SK-N-DZ (cell line): ENCODE measurements around the gene SECTM1.

Source experiments
- DNase-seq: peaks from one replicate; pipeline ENCODE4 v3.0.0-alpha.2; 2015; ENCODE audit warnings: low spot score

SECTM1 gene

DNA sequence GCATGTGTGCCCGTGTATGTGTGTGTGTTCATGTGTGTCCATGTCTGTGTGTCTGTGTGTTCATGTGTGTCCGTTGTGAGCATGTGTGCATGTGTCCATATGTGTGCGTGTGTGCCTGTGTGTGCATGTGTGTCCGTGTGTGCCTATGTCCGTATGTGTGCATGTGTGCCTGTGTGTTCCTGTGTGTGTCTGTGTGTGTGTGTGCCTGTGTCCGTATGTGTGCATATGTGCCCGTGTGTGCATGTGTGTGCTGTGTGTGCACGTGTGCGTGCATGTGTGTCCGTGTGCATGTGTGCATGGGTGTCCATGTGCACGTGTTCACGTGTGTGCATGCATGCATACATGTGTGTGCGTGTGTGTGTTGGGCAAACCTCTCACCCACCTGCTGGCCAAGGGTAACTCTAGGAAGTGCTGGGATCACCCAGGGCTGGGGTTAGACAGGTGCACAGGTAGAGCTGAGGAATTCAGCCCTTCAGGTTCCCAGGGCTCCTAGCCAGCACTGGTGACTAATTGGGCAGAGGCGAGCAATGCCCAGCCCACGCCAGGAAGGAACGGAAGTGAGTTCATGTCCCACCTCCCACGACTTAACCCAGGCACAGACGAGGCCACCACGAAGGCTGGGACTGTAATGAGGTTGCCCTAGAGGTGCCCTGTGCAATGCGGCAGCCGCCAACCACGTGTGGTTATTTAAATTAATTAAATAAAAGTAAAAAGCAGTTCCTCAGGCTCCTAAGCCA is 51.9 kb downstream of the SECTM1 start:
- no peak for DNase-seq

DNA sequence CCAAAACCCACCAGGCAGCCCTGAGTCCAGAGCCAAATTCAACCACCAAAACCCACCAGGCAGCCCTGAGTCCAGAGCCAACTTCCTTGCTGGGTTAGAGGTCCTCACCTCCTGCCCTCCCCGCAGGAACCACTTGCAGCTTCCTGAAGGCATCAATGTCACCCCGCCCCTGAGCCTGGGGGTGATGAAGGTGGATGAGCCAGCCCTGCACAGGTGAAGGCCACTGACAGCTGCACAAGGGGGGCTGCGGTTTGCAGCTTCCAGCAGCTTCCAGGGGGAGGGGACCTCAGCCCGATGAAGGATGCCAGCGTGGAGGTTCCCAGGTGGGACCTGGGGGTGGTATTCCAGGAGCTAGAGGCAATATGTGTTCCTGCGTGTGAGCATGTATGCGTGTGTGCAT is 52.5 kb downstream of the SECTM1 start:
- DNase-seq: no peak

DNA sequence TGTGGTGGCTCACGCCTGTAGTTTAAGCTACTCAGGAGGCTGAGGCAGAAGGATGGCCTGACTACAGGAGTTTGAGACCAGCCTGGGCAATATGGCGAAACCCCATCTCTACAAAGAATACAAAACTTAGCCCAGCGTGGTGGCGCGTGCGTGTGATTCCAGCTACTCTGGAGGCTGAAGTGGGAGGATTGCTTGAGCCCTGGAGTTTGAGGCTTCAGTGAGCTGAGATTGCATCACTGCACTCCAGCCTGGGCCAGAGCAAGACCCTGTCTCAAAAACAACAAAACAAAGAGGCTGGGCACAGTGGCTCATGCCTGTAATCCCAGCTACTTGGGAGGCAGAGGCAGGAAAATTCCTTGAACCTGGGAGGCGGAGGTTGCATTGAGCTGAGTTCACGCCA is 53.0 kb downstream of the SECTM1 start:
- DNase-seq: no peak

DNA sequence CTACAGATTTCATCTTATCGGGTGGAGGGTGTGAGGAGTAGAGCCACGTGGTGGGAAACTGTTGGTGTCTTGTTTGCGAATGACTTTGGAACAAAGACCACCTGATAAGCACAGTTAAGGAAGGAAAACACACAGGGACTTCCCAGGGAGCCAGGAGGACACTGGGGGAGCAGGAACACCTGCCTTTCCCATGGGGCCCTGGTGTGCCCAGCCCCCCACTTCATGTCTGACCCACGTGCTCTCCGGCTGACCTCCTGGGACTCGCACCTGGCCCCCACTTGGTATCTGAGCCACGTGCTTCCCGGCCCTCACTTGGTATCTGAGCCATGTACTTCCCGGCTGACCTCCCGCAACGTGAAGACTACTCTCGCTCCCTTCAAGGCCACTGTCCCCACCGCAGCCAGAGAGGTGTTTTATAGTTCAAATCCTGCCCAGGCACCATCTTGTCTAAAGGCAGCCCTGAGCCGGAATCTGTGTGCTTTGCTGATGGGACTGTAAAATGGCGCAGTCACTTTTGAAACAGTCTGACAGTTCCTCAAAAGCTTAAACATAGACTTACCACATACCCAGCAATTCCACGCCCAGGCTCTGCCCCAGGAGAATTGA is 54.7 kb downstream of the SECTM1 start:
- DNase-seq: no peak

DNA sequence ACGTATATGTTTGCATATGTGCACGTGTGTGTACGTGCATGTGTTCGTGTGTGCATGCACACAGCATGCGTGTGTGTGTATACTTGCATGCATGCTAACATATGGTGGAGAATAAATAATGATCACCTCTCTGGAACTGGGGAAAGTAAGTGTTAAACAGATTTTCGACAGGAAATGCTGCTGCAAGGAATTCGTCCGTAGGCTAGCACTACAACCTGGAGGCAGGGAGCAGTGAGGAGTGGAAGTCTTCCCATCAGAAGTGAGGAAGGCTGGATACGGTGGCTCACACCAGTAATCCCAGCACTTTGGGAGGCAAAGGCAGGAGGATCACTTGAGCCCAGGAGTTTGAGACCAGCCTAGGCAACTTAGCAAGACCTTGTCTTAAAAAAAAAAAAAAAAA is 55.3 kb downstream of the SECTM1 start:
- DNase-seq: no peak

DNA sequence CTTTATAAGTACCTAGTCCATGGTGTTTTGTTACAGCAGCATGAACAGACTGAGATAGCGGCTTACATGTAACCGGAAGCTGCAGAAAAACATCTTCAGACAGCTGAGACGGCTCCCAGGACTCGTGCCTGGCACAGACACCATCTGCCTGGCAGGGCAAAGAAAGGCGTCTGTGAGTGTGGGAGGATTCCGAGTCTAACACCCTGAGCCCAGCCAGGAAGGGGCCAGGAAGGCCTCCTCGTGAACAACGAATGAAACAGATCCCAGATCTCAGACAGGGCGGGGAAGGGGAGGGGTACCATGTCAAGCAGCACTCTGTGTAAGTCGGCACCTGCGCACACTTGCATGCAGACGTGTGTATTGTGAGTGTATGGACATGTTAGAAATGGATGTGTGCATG is 55.7 kb downstream of the SECTM1 start:
- DNase-seq: no peak

DNA sequence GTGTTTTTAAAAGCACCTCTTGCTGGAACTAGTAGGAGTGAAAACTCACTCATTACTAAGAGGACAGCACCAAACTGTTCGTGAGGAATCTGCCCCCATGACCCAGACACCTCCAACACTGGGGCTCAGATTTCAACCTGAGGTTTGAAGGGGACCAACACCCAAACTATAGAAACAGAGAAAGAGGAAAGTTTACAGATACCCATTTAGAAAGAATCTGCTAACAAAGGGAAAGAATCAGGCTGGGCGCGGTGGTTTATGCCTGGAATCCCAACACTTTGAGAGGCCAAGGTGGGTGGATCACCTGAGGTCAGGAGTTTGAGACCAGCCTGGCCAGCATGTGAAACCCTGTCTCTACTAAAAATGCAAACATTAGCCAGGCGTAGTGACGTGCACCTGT is 56.6 kb downstream of the SECTM1 start:
- no peak for DNase-seq

DNA sequence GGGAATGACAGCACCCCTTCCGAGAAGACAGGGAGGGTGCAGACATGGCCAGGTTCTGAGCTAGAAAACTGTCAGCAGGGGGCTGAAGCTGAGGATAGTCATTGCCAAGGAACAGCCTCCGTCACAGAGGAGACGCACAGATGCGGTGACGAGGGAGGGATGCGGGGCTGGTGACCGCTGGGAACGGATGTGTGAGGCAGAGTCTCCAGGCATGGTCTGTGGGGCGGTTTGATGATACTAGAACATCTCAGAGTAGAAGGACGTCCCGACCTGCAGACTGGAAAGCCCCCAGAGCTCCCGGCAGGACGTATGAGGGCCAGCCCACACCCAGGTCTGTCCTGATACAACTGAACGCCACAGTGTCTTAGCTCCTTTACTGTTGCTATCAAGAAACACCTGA is 58.2 kb downstream of the SECTM1 start:
- DNase-seq: no peak

DNA sequence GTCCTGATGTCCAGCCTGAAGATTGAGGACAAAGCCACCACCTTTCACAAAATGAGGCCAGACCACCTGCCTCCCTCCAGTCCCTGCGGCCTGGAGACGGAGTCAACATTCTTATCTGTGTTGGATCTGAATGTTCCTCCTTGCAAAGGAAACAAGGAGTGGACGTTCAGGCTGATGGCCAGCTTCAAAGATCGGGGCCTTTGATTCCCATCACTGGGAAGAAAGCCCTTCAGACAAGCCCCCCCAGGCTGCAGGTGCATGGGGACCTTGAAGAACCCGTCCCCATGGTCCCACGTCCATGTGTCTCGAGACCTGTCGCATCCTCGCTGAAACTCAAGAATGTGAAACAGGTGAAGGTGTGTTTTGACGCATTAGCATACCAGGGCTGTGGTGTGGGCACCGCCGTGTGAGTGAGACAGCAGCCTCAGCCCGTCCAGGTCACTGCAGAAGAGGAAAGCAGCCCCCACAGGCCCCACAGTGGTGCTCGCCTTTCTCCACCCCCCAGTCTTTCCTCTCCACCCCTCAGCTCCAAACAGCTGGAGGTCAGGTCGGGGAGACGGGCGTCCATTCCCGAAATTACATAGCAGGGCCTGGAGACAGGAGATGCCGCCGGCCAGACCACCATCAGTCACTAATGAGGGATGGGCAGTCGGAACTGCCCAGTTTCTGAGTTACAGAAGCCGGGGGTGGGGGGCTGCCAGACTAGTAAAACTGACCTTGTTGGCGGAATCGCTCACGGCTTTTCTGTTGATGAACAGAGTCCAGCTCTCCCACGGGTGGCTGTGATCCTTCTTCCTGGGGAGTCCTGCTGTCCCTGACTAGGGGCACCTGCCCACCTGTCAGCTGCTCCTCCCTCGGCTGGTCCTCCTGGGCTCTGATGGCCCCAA is 59.2 kb downstream of the SECTM1 start:
- no peak for DNase-seq

DNA sequence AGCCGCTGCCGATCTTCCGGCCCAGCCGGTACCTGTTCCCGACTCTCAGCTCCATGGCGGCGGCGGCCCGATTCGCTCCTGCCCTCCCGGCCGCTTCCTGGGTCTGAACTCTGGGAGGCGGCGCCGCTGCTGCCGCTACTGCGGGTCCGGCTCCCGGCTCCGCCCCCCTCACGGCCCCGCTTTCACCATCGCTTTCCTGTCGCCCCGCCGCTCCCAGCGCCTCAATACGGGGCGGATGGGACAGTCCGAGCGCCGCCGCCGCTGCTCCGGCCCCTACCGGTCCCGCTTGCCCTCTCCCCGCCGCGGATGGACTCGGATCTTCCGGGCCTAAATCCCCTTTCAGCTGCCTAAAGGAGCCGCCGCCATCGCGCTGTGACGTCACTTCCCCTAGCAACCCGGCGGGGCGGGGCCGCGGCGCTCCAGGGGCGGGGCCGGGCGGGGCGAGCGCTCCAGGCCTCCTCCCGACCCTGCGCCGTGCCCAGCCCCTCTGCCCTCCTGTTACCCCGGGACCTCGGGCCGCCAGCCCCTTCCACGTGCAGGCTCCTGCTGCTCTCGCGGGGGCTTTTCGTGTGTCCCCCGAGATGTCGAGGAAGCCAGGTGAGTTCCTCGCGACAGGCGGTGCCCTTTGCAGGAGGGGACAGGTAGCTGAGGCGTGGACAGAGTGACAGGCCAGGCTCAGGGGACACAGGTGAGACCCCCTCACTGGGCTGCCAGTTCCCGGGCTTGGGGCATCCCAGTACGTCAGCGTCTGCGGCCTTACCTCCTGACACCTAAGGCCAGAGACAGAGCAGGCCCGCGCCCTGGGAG is 60.0 kb downstream of the SECTM1 start, which contains the start of gene CSNK1D:
Gene CSNK1D (minus strand): TSS at position 374 of the 807 bp plus-strand sequence. CDS start 319 bp downstream, at position 55.
- DNase-seq: peak; percentile 90

DNA sequence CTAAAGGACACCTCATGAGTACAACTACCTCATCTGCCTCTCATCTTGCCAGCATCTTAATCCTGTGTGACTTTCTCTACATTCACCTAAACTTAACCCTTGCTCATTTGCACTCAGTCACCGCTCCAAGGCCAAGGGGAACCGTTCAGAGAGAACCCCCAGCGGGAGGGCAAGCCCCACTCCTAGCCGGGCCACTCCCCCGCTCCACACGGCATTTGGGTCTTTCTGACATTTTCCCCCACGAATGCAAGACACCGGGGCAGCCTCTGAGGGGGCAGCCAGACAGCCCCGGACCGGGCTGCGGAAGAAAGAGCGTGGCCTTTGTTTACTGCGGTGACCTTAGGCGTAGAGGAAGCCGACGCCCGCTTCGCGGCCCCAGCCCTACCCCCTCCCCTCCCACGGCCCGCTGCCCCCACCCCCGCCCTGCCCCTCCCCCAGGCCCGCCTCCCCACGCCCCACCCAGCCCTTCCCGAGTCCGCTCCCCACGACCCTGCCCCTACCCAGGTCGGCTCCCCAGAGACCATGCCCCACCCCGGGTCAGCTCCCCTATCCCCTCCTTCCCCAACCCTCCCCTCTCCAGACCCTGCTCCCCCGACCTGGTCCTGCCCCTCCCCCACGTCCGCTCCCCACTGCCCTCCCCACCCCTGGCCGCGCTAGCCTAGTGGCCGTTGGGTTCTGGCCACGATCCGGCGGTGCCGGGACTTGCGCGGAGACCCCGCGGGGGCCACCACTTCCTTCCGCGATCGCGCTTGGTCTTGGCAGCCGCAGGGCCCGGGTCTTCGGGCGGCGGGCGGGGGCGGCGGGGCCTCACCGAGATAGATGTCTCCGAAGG is 60.9 kb downstream of the SECTM1 start:
- DNase-seq: no peak

DNA sequence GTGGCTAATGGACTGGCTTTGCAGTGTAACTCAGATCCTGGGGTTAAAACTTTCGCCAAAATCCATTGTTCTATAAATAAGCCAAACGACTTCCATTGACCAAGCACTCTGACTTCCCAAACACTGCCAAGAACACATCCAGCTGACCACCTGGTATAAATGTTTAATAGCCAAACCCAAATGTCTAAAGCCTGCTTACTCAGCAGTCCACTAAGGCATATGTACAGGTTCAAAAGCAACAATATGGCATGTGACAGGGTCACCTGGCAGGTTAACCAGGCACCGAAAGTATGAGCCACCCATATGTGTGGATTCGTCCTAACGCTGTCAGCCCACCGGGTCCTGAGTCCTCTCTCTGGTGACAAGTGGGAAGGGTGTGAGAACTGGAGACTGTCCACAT is 62.2 kb downstream of the SECTM1 start:
- no peak for DNase-seq
